H1 (cell line): ENCODE measurements around the gene SHC1. TPM values are rescaled to one million over a fixed set of nuclear protein-coding genes. Genes with fewer than 3 reads are reported as not detected.

Experiments used
- BACH1 ChIP-seq: IDR thresholded peaks from 2 replicates; pipeline ENCODE4 v1.6.1; 2012; ENCODE audit warnings: low read length, improper control_type of control experiment
- CHD1 ChIP-seq: IDR thresholded peaks from 2 replicates; pipeline ENCODE4 v1.6.1; 2012; ENCODE audit warnings: low read depth, low read length, improper control_type of control experiment
- JUND ChIP-seq: IDR thresholded peaks from 2 replicates; pipeline ENCODE4 v1.6.1; 2011; ENCODE audit warnings: mild to moderate bottlenecking, improper control_type of control experiment, low read length
- POU5F1 ChIP-seq: IDR thresholded peaks from 2 replicates; pipeline ENCODE4 v1.6.1; 2011; ENCODE audit warnings: low read depth, mild to moderate bottlenecking, low read length, moderate library complexity
- polyA plus RNA-seq, 7 experiments: library from polyadenylated mRNA; depleted of rRNA in 3 of 7; stranded (reverse) in 5 of 7; unstranded in 2 of 7; fragments of >200 nt in 5 of 7; fragments of 200-250 nt in 2 of 7; gene quantifications; 1 replicate in 5 of 7; 2 replicates in 1 of 7; 4 replicates in 1 of 7; pipeline versions ENCODE4 v1.2.1 to v1.2.3, GENCODE V29; 2011 to 2013; ENCODE audit warnings: missing spikeins in 2 of 7, mixed read lengths in 2 of 7
- total RNA-seq: library from RNA; stranded (reverse); fragmentation: NEBNext Ultra II Directional; extraction: Animal tissue kit (Norgen Biotek cat#: 25700); gene quantifications from 2 replicates; pipeline ENCODE4 v1.2.1, GENCODE V29; 2021
- TF ChIP-seq, protein P1 (sequence below): IDR thresholded peaks from 2 replicates; pipeline ENCODE4 v1.6.1; 2012; ENCODE audit warnings: inconsistent platforms

The SHC1 gene
- total and polyA plus RNA-seq, 2 of the 8 experiments (the other 6 are each of a cell fraction or from before 2014, with no cell fraction given), result 177 to 212 TPM

DNA sequence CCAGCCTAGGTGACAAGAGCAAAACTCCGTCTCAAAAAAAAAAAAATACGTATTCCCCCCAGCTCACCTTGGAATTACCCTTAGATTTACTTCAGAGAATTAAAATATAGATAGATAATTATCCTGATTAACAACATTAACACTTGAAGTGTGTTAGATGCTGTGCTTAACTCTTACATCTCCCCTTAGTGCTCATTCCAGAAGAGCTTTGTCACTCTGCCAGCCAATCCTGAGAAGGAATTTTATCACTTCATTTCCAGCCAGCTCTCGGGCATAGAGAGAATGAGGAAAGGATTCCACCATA lies 1.6 kb upstream of the SHC1 start (continued):
- TF ChIP-seq, protein P1, sequence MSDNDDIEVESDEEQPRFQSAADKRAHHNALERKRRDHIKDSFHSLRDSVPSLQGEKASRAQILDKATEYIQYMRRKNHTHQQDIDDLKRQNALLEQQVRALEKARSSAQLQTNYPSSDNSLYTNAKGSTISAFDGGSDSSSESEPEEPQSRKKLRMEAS, result no peak
- no peak for TF ChIP-seq POU5F1
- TF ChIP-seq CHD1, result no peak
- TF ChIP-seq JUND, result no peak
- no peak for TF ChIP-seq BACH1
- TF ChIP-seq, all 59 proteins: peak for 0
